HL-60 (cell line): ENCODE measurements around the gene AGBL4.

Source experiments
- CTCF ChIP-seq: IDR thresholded peaks from one replicate; pipeline ENCODE4 v1.5.1; 2011; ENCODE audit warnings: low read length, control low read depth, inconsistent platforms; ENCODE audit not compliant: insufficient read depth
- POLR2AphosphoS5 ChIP-seq: IDR thresholded peaks from 2 replicates; pipeline ENCODE4 v1.6.1; 2012; ENCODE audit warnings: low read depth
- REST ChIP-seq: IDR thresholded peaks from 2 replicates; pipeline ENCODE4 v1.6.1; 2012; ENCODE audit warnings: low read depth; ENCODE audit not compliant: insufficient replicate concordance
- SPI1 ChIP-seq: IDR thresholded peaks from 2 replicates; pipeline ENCODE4 v1.6.1; 2012; ENCODE audit warnings: low read depth, mild to moderate bottlenecking, borderline replicate concordance

GRCh38 chr1:48588061-48588460, 1435.7 kb downstream of the AGBL4 start:
- TF ChIP-seq CTCF (no peak), SPI1 (no peak), POLR2AphosphoS5 (no peak), REST (no peak)
